Measurements from ENCODE around the gene ANXA1. TPM values are rescaled to one million over a fixed set of nuclear protein-coding genes. Genes with fewer than 3 reads are reported as not detected.

The ANXA1 gene
- total RNA-seq, 2 experiments from 2014 or later = 34.3 to 35.1 TPM

DNA sequence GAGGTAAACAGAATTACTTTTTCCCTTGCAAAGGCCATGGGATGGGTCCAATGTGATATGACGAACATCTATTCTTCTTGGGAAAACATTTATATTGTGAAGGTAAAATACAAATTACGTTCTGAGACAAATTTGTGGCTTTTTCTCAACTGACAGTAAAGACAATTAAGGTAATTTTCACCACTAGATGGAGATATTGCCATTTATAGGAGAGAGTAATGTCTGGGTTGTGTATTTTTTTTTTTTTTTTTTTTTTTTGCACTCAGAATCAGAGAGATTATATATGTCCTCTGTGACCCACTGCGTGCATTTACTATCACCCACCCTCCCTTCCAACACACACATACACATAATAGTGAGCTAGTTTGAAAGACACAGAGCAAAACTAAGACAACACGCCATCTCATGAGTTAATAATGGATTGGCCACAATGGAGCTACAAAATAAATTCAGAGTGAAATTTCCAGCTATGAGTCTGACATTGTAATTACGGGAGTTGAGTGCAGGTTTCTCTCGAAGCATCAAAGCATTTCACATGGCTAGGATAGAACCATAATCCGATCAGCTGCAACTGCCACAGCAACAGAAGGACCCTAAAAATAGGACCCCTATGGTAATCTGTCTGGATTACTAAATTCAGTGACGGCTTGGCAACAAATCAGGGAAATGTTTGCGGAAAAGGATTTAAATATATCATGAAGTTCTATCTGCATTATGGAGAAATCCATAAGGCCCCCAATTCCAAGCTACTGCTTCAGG is 49.2 kb downstream of the ANXA1 start:
- Mint-ChIP-seq H3K36me3 (no peaks in the 10 kb centered on the region), H3K9me3 (no peaks in the 10 kb centered on the region), H3K27me3 (peaks cover 30% of the 10 kb centered on the region), H3K27ac (no peak overlapping the region), H3K4me1 (peaks cover 2% of the 10 kb centered on the region), H3K4me3 (no peak overlapping the region)
- no peak for DNase-seq

DNA sequence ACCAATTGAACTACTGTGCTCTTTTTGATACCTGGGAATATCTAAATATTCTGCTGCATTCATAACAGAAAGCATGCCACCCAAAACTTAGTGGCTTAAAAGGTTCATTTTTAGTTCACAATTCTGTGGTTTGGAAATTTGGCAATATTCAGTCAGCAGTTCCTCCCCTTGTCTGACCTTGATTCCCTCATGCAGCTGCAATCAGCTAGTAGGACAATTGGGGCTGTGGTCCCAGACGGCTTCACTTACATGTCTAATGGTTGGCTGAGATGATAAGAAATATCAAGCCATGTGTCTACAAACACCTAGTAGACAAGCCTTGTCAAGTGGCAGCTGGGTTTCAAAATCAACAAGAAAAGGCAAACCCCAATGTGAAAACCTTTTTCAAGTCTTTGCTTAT is 51.3 kb downstream of the ANXA1 start:
- no peaks in the 10 kb centered on the region for H3K36me3 Mint-ChIP-seq
- H3K27ac Mint-ChIP-seq = no peak overlapping the region
- H3K9me3 Mint-ChIP-seq = no peaks in the 10 kb centered on the region
- H3K27me3 Mint-ChIP-seq = peaks cover 26% of the 10 kb centered on the region
- DNase-seq = no peak
- H3K4me1 Mint-ChIP-seq = peaks cover 2% of the 10 kb centered on the region
- no peak overlapping the region for H3K4me3 Mint-ChIP-seq

DNA sequence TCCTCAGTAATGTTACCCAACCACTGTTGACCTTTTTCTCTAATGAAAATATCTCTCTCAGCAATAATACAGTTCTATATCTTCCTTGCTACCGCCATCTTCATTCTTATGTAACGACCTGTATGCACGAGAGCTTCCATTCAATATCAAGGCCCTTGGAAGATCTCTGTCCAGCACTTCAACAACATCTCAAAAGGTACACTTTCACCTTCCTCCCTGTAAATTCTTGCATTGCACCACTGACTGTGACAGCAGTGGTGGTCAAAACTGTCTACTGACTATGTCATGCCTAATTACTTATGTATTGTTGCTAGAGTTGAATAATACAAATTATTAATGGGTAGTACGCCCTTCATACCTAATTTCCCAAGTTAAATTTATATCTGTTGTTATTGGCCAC is 53.3 kb downstream of the ANXA1 start:
- DNase-seq = no peak
- peaks cover 2% of the 10 kb centered on the region for H3K4me1 Mint-ChIP-seq
- H3K9me3 Mint-ChIP-seq = no peaks in the 10 kb centered on the region
- H3K4me3 Mint-ChIP-seq = no peak overlapping the region
- peaks cover 22% of the 10 kb centered on the region for H3K27me3 Mint-ChIP-seq
- H3K27ac Mint-ChIP-seq = no peak overlapping the region
- H3K36me3 Mint-ChIP-seq = no peaks in the 10 kb centered on the region

DNA sequence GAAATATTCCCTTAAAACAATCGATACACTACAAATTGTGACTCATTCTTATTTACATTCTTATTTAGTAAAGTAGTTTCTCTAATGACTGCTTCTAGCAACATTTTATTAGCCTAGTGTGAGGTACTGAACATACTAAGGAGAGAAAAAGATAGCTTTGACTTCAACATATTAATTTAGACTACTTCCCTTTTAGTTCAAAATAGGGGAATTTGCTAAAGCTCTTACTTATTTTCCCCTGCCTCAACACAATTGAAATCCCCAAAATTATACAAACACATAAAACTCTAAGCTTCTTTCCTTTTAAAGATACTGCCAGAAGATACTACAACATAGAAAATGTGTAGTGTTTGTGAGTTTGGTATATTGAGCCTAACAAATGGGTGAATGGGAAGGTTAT is 55.2 kb downstream of the ANXA1 start:
- no peak overlapping the region for H3K27ac Mint-ChIP-seq
- no peak overlapping the region for H3K4me3 Mint-ChIP-seq
- no peaks in the 10 kb centered on the region for H3K9me3 Mint-ChIP-seq
- peaks cover 2% of the 10 kb centered on the region for H3K4me1 Mint-ChIP-seq
- no peaks in the 10 kb centered on the region for H3K36me3 Mint-ChIP-seq
- no peak for DNase-seq
- peaks cover 11% of the 10 kb centered on the region for H3K27me3 Mint-ChIP-seq

DNA sequence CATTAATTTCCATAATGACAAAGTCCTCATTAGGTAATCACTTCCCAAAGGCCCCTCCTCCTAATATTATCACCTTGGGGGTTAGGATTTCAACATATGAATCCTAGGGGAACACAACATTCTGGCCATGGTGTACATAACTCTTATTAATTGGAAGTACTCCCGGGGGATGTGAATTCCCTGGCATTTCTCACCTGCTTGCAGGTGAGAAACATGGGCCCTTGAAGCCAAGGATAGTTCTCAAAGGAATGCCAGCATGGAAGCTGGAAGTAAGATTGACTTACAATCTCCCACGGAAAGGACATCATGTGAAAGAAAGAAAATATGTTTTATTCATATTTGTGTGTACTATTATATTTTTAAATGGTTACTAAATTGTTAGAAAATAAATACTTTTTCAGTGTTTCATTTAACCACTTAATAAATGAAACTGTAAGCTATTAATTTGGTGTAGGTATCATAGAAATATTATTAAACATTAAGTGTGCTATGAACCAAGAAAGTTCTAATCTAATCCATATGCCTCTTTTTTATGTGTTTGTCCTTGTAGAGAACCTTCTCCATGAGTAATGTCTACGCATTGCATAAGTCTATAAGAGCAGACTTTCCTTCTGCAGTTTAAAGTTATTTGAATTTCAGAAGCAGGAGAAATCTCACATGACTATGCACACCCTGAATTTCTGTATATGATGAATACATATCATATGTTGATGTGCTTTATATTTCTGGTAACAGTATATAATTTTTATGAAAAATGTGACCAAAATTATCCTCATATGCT is 59.4 kb downstream of the ANXA1 start:
- no peak for DNase-seq
- Mint-ChIP-seq H3K27ac (no peak overlapping the region), H3K4me3 (no peak overlapping the region), H3K4me1 (peaks cover 10% of the 10 kb centered on the region), H3K36me3 (no peaks in the 10 kb centered on the region), H3K9me3 (no peaks in the 10 kb centered on the region), H3K27me3 (peaks cover 29% of the 10 kb centered on the region)

DNA sequence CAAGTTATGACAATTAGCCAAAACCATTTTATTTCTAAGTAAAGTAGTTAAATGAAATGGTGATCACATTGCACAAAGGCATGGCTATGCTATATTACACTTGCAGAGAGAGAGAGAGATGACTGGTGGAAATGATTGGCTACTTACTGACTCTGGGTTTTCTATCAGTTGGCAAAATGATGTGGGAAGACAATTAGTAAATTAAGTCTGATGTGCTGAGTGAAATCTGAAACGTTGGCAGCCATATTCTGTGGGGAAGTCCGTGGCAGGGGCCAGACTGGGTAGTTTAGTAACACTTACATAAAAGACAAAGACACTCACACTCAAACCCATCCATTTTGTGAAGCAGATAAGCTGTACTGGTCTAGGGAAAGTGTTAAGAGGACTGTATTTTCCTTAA is 61.6 kb downstream of the ANXA1 start:
- Mint-ChIP-seq H3K27me3 (peaks cover 41% of the 10 kb centered on the region), H3K9me3 (no peaks in the 10 kb centered on the region), H3K4me1 (peaks cover 15% of the 10 kb centered on the region), H3K36me3 (no peaks in the 10 kb centered on the region), H3K27ac (no peak overlapping the region), H3K4me3 (no peak overlapping the region)
- no peak for DNase-seq

DNA sequence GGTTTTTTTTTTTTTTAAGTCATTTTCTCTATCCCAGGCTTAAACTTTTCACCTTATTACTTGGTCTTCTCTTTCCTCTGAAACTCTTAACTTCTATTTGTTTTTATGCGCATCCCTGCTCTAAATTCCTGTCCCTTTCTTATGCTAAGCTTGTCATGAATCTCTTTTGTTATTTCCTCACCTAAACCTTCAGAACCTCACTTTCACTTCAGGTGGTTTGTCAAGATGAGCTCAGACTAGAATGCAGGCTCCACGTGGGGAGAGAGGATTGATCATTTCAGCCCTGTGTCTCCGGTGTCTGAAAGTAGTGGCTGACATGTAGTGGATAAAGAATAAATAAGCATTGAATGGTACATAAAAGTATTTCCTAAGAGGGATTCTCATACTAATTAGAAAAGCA is 63.6 kb downstream of the ANXA1 start:
- Mint-ChIP-seq H3K36me3 (no peaks in the 10 kb centered on the region), H3K4me3 (no peak overlapping the region)
- DNase-seq = no peak

DNA sequence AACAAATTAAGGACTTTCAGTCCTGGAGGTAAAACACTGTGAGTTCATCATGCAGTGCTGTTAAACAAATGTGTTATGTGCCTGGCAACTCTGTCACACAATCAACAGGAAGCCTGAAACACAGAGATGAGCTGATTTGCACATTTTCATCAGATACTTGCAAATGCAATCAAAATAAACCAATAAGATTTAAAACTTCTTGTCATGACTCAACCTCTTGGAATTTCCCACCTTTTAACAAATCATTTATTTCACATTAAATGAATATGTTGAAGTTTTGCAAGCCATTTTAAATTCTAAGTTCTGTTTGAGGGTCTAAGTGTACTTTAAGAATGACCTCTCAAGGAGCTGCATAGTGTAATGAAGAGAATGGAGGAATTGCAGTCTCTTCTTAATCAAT is 64.4 kb downstream of the ANXA1 start:
- no peak overlapping the region for H3K4me3 Mint-ChIP-seq
- H3K36me3 Mint-ChIP-seq = no peaks in the 10 kb centered on the region
- DNase-seq = no peak
- peaks cover 3% of the 10 kb centered on the region for H3K9me3 Mint-ChIP-seq
- peaks cover 41% of the 10 kb centered on the region for H3K27me3 Mint-ChIP-seq
- no peak overlapping the region for H3K27ac Mint-ChIP-seq
- H3K4me1 Mint-ChIP-seq = peaks cover 31% of the 10 kb centered on the region

More for the DNA sequence above, 63.6 kb downstream of the ANXA1 start:
- peaks cover 3% of the 10 kb centered on the region for H3K9me3 Mint-ChIP-seq
- no peak overlapping the region for H3K27ac Mint-ChIP-seq
- peaks cover 23% of the 10 kb centered on the region for H3K4me1 Mint-ChIP-seq
- H3K27me3 Mint-ChIP-seq = peaks cover 39% of the 10 kb centered on the region

Other genes starting within 250 kb of the ANXA1 start
- not detected for gene ALDH1A1, start 198.8 kb upstream of the ANXA1 start, total RNA-seq

All from activated naive CD8-positive, alpha-beta T cell treated with anti-CD3 and anti-CD28 coated beads for 36 hours (primary cell).